ENCODE measurements around the gene NLN. TPM values are rescaled to one million over a fixed set of nuclear protein-coding genes. Genes with fewer than 3 reads are reported as not detected.
"Not testable (repeated sequence)": the region's sequence is repeated elsewhere in the genome, so short reads cannot be mapped to it uniquely, and the experiment has no call there.

The NLN gene
- total and polyA plus RNA-seq, 2 of the 13 experiments (the other 11 are each of a cell fraction or from before 2014, with no cell fraction given): 11.9 to 36.7 TPM

DNA sequence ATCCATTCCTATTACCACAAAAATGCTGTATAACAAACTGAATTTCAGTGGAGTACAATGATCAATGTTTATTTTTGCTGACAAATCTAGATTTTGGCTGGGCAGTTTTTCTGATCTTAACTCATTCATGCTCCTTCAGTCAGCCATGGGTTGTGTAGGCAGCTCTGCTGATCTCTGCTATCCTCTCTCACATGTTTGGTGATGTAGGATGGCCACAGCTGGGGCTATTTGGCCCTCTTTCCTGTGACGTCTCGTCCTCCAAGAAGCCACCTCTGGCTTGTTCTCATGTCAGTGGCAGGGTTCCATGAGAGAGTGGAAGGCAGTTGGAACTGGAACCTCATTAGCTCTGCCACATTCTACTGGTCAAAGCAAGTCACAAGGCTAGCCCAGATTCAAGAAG lies 8.9 kb downstream of the NLN start:
- Histone ChIP-seq H3K9me3 (ENCODE audit: low read length) (no peaks in the 10 kb centered on the region), H3K36me3 (replicated peaks in 1 of 2; ENCODE audit: control insufficient read depth in 1 of 2, insufficient read depth in 2 of 2, low read length in 2 of 2) (no peaks in the 10 kb centered on the region), H4K20me1 (ENCODE audit: insufficient read depth, low read length) (no peaks in the 10 kb centered on the region), H2AFZ (ENCODE audit: low read length) (no peak overlapping the region), H3K79me2 (ENCODE audit: insufficient read depth, low read length) (peaks cover 47% of the 10 kb centered on the region), H3K27ac (ENCODE audit: extremely low read length, insufficient read depth, low read length) (no peak overlapping the region), H3K4me1 (ENCODE audit: insufficient read depth, low read length) (peaks cover 13% of the 10 kb centered on the region), H3K4me3 (replicated peaks in 1 of 3; ENCODE audit: insufficient read depth in 1 of 3, low read depth in 2 of 3, low read length in 3 of 3) (no peak overlapping the region), H3K4me2 (ENCODE audit: low read depth, low read length) (no peak overlapping the region), H3K27me3 (ENCODE audit: control insufficient read depth in 1 of 2, insufficient read depth in 2 of 2, low read length in 2 of 2) (no peaks in the 10 kb centered on the region; a peak in 1 of 5 replicates), H3K9ac (ENCODE audit: insufficient read depth, low read depth, low read length) (no peak overlapping the region)
- ATAC-seq (no peak), FAIRE-seq (no peak), DNase-seq (ENCODE audit: low spot score) (no peak)
- ChIA-PET POLR2A (no interaction called here), CTCF (ENCODE audit: low intra/inter-chr PET ratio, low total read pairs) (no interaction called here)
- peak; percentile 45; the same call in 1 of the 2 replicates for TF ChIP-seq MAFF (IDR thresholded peaks at IDR 0.05; ENCODE audit: low read depth, low read length)
- no peak for TF ChIP-seq ZNF713 (CRISPR knock-in tag; IDR thresholded peaks at IDR 0.05)
- TF ChIP-seq MAFK (conservative IDR thresholded peaks at IDR 0.05 in 1 of 2, IDR thresholded peaks at IDR 0.05 in 1 of 2; ENCODE audit: low read length in 2 of 2): peak; percentile 40 to 55; a peak in 3 of 4 replicates
- in situ Hi-C loops (cut with HindIII; ENCODE audit: extremely low pct_ligation_motif_present, low pct_unique_long_range_greater_than_20kb): no loop called here
- no TSS peak for BruUV-seq (replicated peaks)
- WGBS (ENCODE audit: low lambda C conversion rate): 97% methylated on average over 2 of the region's 2 CpGs
- intact Hi-C loops (cut with micrococcal nuclease; ENCODE audit: unreplicated experiment): no loop called here

DNA sequence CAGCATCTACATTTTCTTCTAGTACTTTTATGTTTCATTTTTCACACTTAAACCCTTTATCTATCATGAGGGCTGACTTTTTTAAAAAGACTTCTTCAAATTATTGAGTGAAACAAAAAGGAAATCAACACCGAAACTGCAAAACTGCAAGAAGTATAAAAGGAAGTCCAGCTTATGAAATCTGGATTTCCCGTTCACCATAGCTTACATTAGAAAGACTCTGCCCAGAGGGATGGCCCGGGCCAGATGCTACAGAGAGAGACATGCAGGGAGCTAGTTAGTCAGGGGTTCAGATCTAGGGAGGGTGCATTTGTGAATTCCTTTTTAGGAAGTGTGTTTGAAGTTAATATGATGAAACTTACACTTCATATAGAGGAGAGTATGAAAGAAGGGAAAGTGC lies 10.0 kb downstream of the NLN start:
- H3K9ac ChIP-seq (ENCODE audit: insufficient read depth, low read depth, low read length); H3K4me3 ChIP-seq (replicated peaks in 1 of 3; ENCODE audit: insufficient read depth in 1 of 3, low read depth in 2 of 3, low read length in 3 of 3); in situ Hi-C loops (cut with HindIII; ENCODE audit: extremely low pct_ligation_motif_present, low pct_unique_long_range_greater_than_20kb); BruUV-seq (replicated peaks); POLR2A ChIA-PET; H3K4me2 ChIP-seq (ENCODE audit: low read depth, low read length); H2AFZ ChIP-seq (ENCODE audit: low read length); H3K27me3 ChIP-seq (ENCODE audit: control insufficient read depth in 1 of 2, insufficient read depth in 2 of 2, low read length in 2 of 2); DNase-seq (ENCODE audit: low spot score); H3K36me3 ChIP-seq (replicated peaks in 1 of 2; ENCODE audit: control insufficient read depth in 1 of 2, insufficient read depth in 2 of 2, low read length in 2 of 2); H3K4me1 ChIP-seq (ENCODE audit: insufficient read depth, low read length); H3K9me3 ChIP-seq (ENCODE audit: low read length); CTCF ChIA-PET (ENCODE audit: low intra/inter-chr PET ratio, low total read pairs); H4K20me1 ChIP-seq (ENCODE audit: insufficient read depth, low read length); H3K27ac ChIP-seq (ENCODE audit: extremely low read length, insufficient read depth, low read length); intact Hi-C loops (cut with micrococcal nuclease; ENCODE audit: unreplicated experiment); FAIRE-seq; ATAC-seq: not testable (repeated sequence)
- over 99% methylated on average over 3 of the region's 3 CpGs for WGBS (ENCODE audit: low lambda C conversion rate)
- H3K79me2 ChIP-seq (ENCODE audit: insufficient read depth, low read length): peaks cover 43% of the 10 kb centered on the region

Data from HepG2 (cell line).